AG04450 (cell line): ENCODE results near the gene VLDLR. TPM values are rescaled to one million over a fixed set of nuclear protein-coding genes. Genes with fewer than 3 reads are reported as not detected.

Experiments
- CTCF ChIA-PET: fragments of 300-600, 350-600 bp; formaldehyde crosslinking; extraction: SDS; loops from one replicate; lab custom pipeline; 2022; ENCODE audit warnings: antibody characterized with exemption, inconsistent platforms; lab: Charles Lee
- POLR2A ChIA-PET: fragments of 350-600 bp; formaldehyde crosslinking; extraction: SDS; loops from one replicate; lab custom pipeline; 2021; ENCODE audit warnings: antibody characterized with exemption, inconsistent platforms; lab: Yijun Ruan, JAX
- DNase-seq: peaks from one replicate; pipeline ENCODE4 v3.0.0-alpha.2; 2011; ENCODE audit warnings: low read depth, low spot score
- H3K27ac ChIP-seq: one replicate; pipeline ENCODE4 v1.5.1; 2012; ENCODE audit warnings: low read depth, low read length, control low read depth
- H3K27me3 ChIP-seq: one replicate; pipeline ENCODE4 v1.6.0; 2012; ENCODE audit warnings: low read length; ENCODE audit not compliant: control insufficient read depth, insufficient read depth
- H3K4me3 ChIP-seq: 2 replicates; pipeline ENCODE4 v1.5.1; 2011; ENCODE audit warnings: mild to moderate bottlenecking, low read depth, low read length, control low read depth
- H3K9me3 ChIP-seq: 2 replicates; pipeline ENCODE4 v1.5.1; 2012; ENCODE audit warnings: low read length; ENCODE audit not compliant: control insufficient read depth, insufficient read depth
- polyA plus RNA-seq: library from polyadenylated mRNA; depleted of rRNA; stranded (reverse); fragments of >200 nt; gene quantifications from 2 replicates; pipeline ENCODE4 v1.2.3, GENCODE V29; 2011
- TF ChIP-seq, protein P1 (sequence below): IDR thresholded peaks from 2 replicates; pipeline ENCODE4 v1.5.1; 2011; ENCODE audit warnings: low read depth, low read length, control low read depth, inconsistent platforms

VLDLR gene
- polyA plus RNA-seq, 1 experiment = 32.6 TPM

GRCh38 chr9:2688636-2689035, 67.0 kb downstream of the VLDLR start:
- POLR2A ChIA-PET = no interaction called here
- TF ChIP-seq, protein P1, sequence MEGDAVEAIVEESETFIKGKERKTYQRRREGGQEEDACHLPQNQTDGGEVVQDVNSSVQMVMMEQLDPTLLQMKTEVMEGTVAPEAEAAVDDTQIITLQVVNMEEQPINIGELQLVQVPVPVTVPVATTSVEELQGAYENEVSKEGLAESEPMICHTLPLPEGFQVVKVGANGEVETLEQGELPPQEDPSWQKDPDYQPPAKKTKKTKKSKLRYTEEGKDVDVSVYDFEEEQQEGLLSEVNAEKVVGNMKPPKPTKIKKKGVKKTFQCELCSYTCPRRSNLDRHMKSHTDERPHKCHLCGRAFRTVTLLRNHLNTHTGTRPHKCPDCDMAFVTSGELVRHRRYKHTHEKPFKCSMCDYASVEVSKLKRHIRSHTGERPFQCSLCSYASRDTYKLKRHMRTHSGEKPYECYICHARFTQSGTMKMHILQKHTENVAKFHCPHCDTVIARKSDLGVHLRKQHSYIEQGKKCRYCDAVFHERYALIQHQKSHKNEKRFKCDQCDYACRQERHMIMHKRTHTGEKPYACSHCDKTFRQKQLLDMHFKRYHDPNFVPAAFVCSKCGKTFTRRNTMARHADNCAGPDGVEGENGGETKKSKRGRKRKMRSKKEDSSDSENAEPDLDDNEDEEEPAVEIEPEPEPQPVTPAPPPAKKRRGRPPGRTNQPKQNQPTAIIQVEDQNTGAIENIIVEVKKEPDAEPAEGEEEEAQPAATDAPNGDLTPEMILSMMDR = no peak
- H3K4me3 ChIP-seq = no peak overlapping the region
- H3K9me3 ChIP-seq = no peaks in the 10 kb centered on the region
- no peak overlapping the region for H3K27ac ChIP-seq
- no peak for DNase-seq
- CTCF ChIA-PET = no interaction called here
- H3K27me3 ChIP-seq = no peaks in the 10 kb centered on the region

- no peak for DNase-seq
- ChIA-PET CTCF (no interaction called here), POLR2A (no interaction called here)
- H3K27ac ChIP-seq = no peak overlapping the region
- H3K27me3 ChIP-seq = no peaks in the 10 kb centered on the region
- no peaks in the 10 kb centered on the region for H3K9me3 ChIP-seq
- TF ChIP-seq, protein P1 = no peak
- H3K4me3 ChIP-seq = no peak overlapping the region
These were observed 69.6 kb downstream of the VLDLR start for GRCh38 chr9:2691212-2691611.

DNA sequence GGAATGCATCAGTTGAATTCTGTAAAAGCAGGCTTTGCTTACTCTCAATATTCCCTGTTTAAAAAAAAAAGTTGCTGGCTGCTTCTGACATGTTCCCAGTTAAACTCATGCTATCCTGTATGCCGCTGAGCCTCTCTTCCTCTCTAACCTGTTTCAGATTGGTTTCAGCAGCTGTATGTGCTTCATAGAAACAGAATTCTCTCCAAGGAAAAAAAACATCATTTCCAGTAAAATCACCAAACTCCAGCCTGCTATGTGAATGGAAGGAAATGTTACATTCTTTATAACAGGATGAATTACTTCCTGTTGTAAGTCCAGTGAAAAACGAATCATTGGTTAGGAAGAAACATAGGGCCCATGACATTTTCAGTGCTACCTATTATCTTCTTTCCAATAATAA, 70.0 kb downstream of the VLDLR start:
- DNase-seq = no peak
- ChIA-PET CTCF (no interaction called here), POLR2A (no interaction called here)
- Histone ChIP-seq H3K27ac (no peak overlapping the region), H3K27me3 (no peaks in the 10 kb centered on the region), H3K9me3 (no peaks in the 10 kb centered on the region), H3K4me3 (no peak overlapping the region)
- TF ChIP-seq, protein P1 = no peak

- ChIA-PET CTCF (no interaction called here), POLR2A (no interaction called here)
- H3K4me3 ChIP-seq = no peak overlapping the region
- H3K27me3 ChIP-seq = no peaks in the 10 kb centered on the region
- no peaks in the 10 kb centered on the region for H3K9me3 ChIP-seq
- TF ChIP-seq, protein P1 = no peak
- no peak overlapping the region for H3K27ac ChIP-seq
- no peak for DNase-seq
These were observed 71.5 kb downstream of the VLDLR start for GRCh38 chr9:2693056-2693455.

- no peak overlapping the region for H3K27ac ChIP-seq
- H3K27me3 ChIP-seq = no peaks in the 10 kb centered on the region
- POLR2A ChIA-PET = no interaction called here
- CTCF ChIA-PET = no interaction called here
- H3K4me3 ChIP-seq = no peak overlapping the region
- H3K9me3 ChIP-seq = no peaks in the 10 kb centered on the region
- DNase-seq = no peak
- TF ChIP-seq, protein P1 = no peak
These were observed 75.9 kb downstream of the VLDLR start for GRCh38 chr9:2697492-2697891.
